Smooth muscle cell of the coronary artery (primary cell): ENCODE data around the gene FAM83G. TPM values are rescaled to one million over a fixed set of nuclear protein-coding genes. Genes with fewer than 3 reads are reported as not detected.

ENCODE experiments used
- total RNA-seq: library from RNA; depleted of rRNA; stranded (reverse); fragments of >200 nt; gene quantifications from 2 replicates; pipeline ENCODE4 v1.2.3, GENCODE V29; 2014; ENCODE audit warnings: low replicate concordance

FAM83G gene, protein sequence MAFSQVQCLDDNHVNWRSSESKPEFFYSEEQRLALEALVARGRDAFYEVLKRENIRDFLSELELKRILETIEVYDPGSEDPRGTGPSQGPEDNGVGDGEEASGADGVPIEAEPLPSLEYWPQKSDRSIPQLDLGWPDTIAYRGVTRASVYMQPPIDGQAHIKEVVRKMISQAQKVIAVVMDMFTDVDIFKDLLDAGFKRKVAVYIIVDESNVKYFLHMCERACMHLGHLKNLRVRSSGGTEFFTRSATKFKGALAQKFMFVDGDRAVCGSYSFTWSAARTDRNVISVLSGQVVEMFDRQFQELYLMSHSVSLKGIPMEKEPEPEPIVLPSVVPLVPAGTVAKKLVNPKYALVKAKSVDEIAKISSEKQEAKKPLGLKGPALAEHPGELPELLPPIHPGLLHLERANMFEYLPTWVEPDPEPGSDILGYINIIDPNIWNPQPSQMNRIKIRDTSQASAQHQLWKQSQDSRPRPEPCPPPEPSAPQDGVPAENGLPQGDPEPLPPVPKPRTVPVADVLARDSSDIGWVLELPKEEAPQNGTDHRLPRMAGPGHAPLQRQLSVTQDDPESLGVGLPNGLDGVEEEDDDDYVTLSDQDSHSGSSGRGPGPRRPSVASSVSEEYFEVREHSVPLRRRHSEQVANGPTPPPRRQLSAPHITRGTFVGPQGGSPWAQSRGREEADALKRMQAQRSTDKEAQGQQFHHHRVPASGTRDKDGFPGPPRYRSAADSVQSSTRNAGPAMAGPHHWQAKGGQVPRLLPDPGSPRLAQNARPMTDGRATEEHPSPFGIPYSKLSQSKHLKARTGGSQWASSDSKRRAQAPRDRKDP
- 1.6 and 14.3 TPM in 2 replicates for total RNA-seq

DNA sequence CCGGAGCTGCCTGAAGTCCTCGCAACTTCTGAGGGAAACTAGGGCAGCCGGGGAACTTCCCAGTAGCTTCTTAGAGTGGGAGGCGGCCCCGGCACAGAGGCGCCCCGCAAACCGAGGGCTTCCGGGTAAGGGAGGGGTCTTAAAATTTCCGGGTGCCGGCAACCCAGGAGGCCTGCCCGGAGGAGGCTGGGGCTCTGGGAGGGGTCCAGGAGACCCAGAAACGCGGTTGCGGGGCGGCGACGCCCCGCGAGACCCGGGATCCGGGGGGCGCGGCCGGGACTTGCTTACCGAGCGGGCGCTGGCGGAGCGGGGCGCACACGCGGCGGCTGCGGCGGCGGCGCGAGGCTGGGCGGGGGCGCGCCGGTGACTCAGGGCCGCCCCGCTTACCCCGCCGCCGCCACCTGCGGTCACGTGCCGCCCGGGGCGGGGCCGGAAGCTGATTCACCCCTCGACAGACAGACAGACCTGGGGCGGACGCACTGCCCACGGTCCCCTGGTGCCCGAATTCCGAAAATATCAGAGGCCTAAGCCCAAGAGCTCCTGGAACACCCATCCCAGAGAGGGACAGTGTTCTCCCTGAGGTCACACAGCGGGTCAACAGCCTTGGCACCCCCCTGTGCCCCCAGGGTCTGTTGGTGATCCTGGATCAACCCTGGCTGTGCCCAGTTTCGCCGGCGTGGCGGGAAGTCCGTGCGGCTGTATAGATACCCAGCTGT lies at the start of gene FAM83G:
Gene FAM83G (minus strand): TSS at position 344 of the 716 bp plus-strand sequence. CDS start 723 bp downstream, outside the sequence.

DNA sequence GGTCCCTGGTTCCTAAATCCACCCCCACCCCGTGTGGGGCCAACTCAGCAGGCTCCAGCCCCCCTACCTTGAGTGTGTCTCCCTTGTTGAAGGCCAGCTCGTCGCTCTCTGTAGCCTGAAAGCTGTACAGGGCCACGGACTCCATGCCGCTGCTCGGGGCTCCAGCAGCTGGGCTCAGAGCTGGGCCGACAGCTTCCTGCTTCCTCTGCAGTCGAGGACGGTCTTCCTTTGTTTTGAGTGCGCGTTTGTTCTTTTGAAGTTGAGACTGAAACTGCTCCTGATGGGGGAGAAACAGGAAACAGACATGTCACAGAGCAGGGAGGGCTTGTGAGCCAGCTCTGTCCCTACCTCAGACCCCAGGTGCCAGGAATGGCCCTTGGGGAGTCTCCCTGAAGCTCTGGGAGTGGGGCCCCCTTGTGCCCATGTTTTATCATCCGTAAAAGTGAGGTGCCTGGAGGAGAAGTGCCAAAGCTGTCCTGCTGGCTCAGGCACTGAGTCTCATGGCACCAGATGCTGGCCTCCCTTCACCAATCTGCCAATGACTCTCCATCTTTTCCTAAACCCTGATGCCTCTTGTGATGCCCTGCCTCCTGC lies 42.3 kb upstream of the FAM83G start, which contains the start of gene GRAP:
Gene GRAP (minus strand): TSS at position 176 of the 594 bp plus-strand sequence. CDS start 31 bp downstream, at position 145.

DNA sequence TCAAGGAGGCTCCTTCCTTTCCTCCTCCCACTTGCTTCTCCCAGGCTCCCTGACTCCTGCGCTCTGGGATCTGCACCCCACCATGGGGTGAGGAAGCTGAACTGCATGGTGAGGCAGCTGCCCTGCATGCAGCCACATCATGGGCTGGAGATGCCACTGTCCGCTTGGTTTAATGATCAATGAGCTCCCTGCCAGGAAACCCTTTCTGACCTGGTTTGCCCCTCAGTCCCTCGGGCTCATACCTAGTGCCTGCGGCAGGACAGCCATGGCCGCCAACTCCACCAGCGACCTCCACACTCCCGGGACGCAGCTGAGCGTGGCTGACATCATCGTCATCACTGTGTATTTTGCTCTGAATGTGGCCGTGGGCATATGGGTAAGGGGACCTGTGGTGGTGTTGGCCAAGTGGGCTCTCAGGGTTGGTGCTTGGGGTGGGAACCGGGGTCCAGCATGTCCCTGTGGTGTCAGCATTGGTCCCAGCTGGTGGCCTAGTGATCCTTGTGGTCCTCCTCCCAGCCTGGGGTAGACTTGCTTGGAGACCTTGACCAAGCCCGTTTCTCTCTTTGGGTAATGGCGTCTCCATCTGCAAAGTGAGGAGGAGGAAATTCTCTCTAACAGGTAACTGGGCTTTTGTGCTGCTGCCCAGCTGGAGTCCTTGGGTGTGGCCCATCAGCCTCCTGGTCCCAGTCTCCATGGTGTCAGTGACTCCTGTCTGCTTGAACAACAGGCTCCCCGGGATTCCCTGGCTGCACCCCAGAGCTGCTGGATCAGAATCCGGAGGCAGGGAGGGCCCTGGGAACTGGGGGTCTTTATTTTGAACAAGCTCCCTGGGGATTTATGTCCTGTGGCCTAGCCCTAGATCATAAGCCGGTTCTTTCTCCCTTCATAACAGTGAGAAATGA lies 52.4 kb downstream of the FAM83G start, which contains the start of gene SLC5A10:
Gene SLC5A10 (plus strand): TSS at position 225 of the 902 bp plus-strand sequence. CDS start 41 bp downstream, at position 266.

Other genes starting within 250 kb of the FAM83G start
- gene TVP23B, start 223.6 kb downstream of the FAM83G start, total RNA-seq = 70.6 and 122 TPM in 2 replicates
- 28.7 and 60.1 TPM in 2 replicates for gene PRPSAP2, start 146.6 kb downstream of the FAM83G start, total RNA-seq
- gene SLC5A10, start 52.6 kb downstream of the FAM83G start, total RNA-seq = under 0.01 and 0.47 TPM in 2 replicates
- 0.08 TPM in 1 of 2 replicates, not detected in the other for gene GRAP, start 42.2 kb upstream of the FAM83G start, total RNA-seq
- 0.15 and 0.47 TPM in 2 replicates for gene GRAPL, start 122.8 kb upstream of the FAM83G start, total RNA-seq
- 29.6 and 29.7 TPM in 2 replicates for gene EPN2, start 232.6 kb upstream of the FAM83G start, total RNA-seq